Neural cell (in vitro differentiated cells): ENCODE measurements around the gene ATP9B. TPM values are rescaled to one million over a fixed set of nuclear protein-coding genes. Genes with fewer than 3 reads are reported as not detected.

Source experiments
- H2AFZ ChIP-seq: fragments of 200-600, 300-800 bp; sonication (generic), shearing (Covaris generic); 2 replicates; pipeline ENCODE4 v1.6.0; 2014; ENCODE audit warnings: low read depth, mild to moderate bottlenecking, antibody characterized with exemption, low read length, moderate library complexity
- H3F3A ChIP-seq: fragments of 200-600 bp; shearing (Covaris generic); 2 replicates; pipeline ENCODE4 v1.6.1; 2016; ENCODE audit warnings: mild to moderate bottlenecking, moderate library complexity, mixed read lengths, antibody characterized with exemption, low read length; ENCODE audit not compliant: insufficient read depth, poor library complexity, severe bottlenecking
- H3K27ac ChIP-seq: fragments of 200-600, 300-800 bp; sonication (generic), shearing (Covaris generic); 2 replicates; pipeline ENCODE4 v1.5.1; 2014; ENCODE audit warnings: mild to moderate bottlenecking, low read length, moderate library complexity
- H3K27me3 ChIP-seq: fragments of 300-800, 200-600 bp; sonication (generic), shearing (Covaris generic); 2 replicates; pipeline ENCODE4 v1.6.0; 2014; ENCODE audit warnings: mild to moderate bottlenecking, low read depth, low read length, moderate library complexity; ENCODE audit not compliant: insufficient read depth
- H3K36me3 ChIP-seq: fragments of 300-800, 200-600 bp; sonication (generic), shearing (Covaris generic); 2 replicates; pipeline ENCODE4 v1.5.1; 2014; ENCODE audit warnings: mild to moderate bottlenecking, antibody characterized with exemption, low read length, moderate library complexity; ENCODE audit not compliant: insufficient read depth
- H3K4me2 ChIP-seq: fragments of 300-800, 200-600 bp; sonication (generic), shearing (Covaris generic); 2 replicates; pipeline ENCODE4 v1.6.0; 2014; ENCODE audit warnings: mild to moderate bottlenecking, low read length
- H3K4me3 ChIP-seq: fragments of 300-800, 200-600 bp; sonication (generic), shearing (Covaris generic); 2 replicates; pipeline ENCODE4 v1.5.1; 2014; ENCODE audit warnings: mild to moderate bottlenecking, low read length, moderate library complexity
- H3K79me2 ChIP-seq: fragments of 200-600 bp; shearing (Covaris generic); replicated peaks from 2 replicates; pipeline ENCODE4 v1.6.0; 2014; ENCODE audit warnings: mild to moderate bottlenecking, low read length, moderate library complexity; ENCODE audit not compliant: insufficient read depth
- H3K9ac ChIP-seq: fragments of 300-800, 200-600 bp; sonication (generic), shearing (Covaris generic); 2 replicates; pipeline ENCODE4 v1.6.1; 2016; ENCODE audit warnings: mild to moderate bottlenecking, low read length, mixed read lengths
- H3K9me2 ChIP-seq: fragments of 200-600 bp; shearing (Covaris generic); 2 replicates; pipeline ENCODE4 v1.6.1; 2016; ENCODE audit warnings: mild to moderate bottlenecking, low read length, mixed read lengths; ENCODE audit not compliant: insufficient read depth
- H3K9me3 ChIP-seq: fragments of 200-600, 300-800 bp; sonication (generic), shearing (Covaris generic); 2 replicates; pipeline ENCODE4 v1.6.1; 2016; ENCODE audit warnings: mild to moderate bottlenecking, mixed run types, low read length, moderate library complexity, mixed read lengths
- H4K20me1 ChIP-seq: fragments of 200-600 bp; shearing (Covaris generic); 2 replicates; pipeline ENCODE4 v1.6.1; 2016; ENCODE audit warnings: mild to moderate bottlenecking, mixed run types; ENCODE audit not compliant: insufficient read depth
- EP300 ChIP-seq: fragments of 450-650 bp; conservative IDR thresholded peaks from 2 replicates; pipeline ENCODE4 v1.6.1; 2014; ENCODE audit warnings: antibody characterized with exemption, mild to moderate bottlenecking, moderate library complexity; ENCODE audit not compliant: poor library complexity, severe bottlenecking
- EZH2 ChIP-seq: fragments of 200-600, 300-800 bp; shearing (Covaris generic), sonication (generic); IDR thresholded peaks from 2 replicates; pipeline ENCODE4 v1.6.1; 2014; ENCODE audit warnings: antibody characterized with exemption, low read length, borderline replicate concordance, mild to moderate bottlenecking; ENCODE audit not compliant: insufficient read depth, poor library complexity, severe bottlenecking
- MXI1 ChIP-seq: fragments of 450-650 bp; conservative IDR thresholded peaks from 2 replicates; pipeline ENCODE4 v1.6.1; 2014; ENCODE audit warnings: antibody characterized with exemption, mild to moderate bottlenecking; ENCODE audit not compliant: poor library complexity, severe bottlenecking
- POLR2AphosphoS5 ChIP-seq: IDR thresholded peaks from 2 replicates; pipeline ENCODE4 v1.6.1; 2012
- RAD21 ChIP-seq: fragments of 450-650 bp; conservative IDR thresholded peaks from 2 replicates; pipeline ENCODE4 v1.6.1; 2014; ENCODE audit warnings: antibody characterized with exemption, mild to moderate bottlenecking, moderate library complexity
- SMC3 ChIP-seq: fragments of 450-650 bp; conservative IDR thresholded peaks from 2 replicates; pipeline ENCODE4 v1.6.1; 2014; ENCODE audit warnings: antibody characterized with exemption, mild to moderate bottlenecking, moderate library complexity; ENCODE audit not compliant: poor library complexity
- TAF1 ChIP-seq: IDR thresholded peaks from 2 replicates; pipeline ENCODE4 v1.6.1; 2012; ENCODE audit warnings: low read depth
- polyA plus RNA-seq: library from polyadenylated mRNA; depleted of rRNA; stranded (reverse); fragments of >200 nt; gene quantifications from 2 replicates; pipeline ENCODE4 v1.2.3, GENCODE V29; 2014
- TF ChIP-seq, protein P1 (sequence below): fragments of 450-650 bp; IDR thresholded peaks from 2 replicates; pipeline ENCODE4 v1.5.1; 2014; ENCODE audit warnings: antibody characterized with exemption, mild to moderate bottlenecking, moderate library complexity; ENCODE audit not compliant: poor library complexity, severe bottlenecking
- TF ChIP-seq, protein P2 (sequence below): IDR thresholded peaks from 2 replicates; pipeline ENCODE4 v1.6.1; 2012; ENCODE audit warnings: borderline replicate concordance

Gene ATP9B
- polyA plus RNA-seq, 1 donor from 2014 or later: 15.4 TPM

DNA sequence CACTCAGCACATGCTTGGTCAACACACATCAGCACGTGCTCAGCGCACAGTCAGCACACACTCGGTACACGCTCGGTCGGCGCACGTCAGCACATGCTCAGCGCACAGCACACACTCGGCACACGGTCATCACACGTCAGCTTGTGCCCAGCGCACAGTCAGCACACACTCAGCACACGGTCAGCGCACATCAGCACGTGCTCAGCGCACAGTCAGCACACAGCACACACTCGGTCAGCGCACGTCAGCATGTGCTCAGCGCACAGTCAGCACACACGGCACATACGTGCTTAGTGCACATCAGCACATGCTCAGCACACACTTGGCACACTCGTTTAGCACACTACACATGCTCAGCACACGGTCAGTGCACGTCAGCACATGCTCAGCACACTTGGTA, 276.8 kb downstream of the ATP9B start:
- peaks cover 9% of the 10 kb centered on the region for H3K36me3 ChIP-seq
- H3K79me2 ChIP-seq: no peaks in the 10 kb centered on the region
- H3F3A ChIP-seq: no peaks in the 10 kb centered on the region
- TF ChIP-seq, protein P1, sequence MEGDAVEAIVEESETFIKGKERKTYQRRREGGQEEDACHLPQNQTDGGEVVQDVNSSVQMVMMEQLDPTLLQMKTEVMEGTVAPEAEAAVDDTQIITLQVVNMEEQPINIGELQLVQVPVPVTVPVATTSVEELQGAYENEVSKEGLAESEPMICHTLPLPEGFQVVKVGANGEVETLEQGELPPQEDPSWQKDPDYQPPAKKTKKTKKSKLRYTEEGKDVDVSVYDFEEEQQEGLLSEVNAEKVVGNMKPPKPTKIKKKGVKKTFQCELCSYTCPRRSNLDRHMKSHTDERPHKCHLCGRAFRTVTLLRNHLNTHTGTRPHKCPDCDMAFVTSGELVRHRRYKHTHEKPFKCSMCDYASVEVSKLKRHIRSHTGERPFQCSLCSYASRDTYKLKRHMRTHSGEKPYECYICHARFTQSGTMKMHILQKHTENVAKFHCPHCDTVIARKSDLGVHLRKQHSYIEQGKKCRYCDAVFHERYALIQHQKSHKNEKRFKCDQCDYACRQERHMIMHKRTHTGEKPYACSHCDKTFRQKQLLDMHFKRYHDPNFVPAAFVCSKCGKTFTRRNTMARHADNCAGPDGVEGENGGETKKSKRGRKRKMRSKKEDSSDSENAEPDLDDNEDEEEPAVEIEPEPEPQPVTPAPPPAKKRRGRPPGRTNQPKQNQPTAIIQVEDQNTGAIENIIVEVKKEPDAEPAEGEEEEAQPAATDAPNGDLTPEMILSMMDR: no peak
- TF ChIP-seq EZH2 (no peak), POLR2AphosphoS5 (no peak), SMC3 (no peak), RAD21 (no peak), TAF1 (no peak), MXI1 (no peak), EP300 (no peak)
- TF ChIP-seq, protein P2, sequence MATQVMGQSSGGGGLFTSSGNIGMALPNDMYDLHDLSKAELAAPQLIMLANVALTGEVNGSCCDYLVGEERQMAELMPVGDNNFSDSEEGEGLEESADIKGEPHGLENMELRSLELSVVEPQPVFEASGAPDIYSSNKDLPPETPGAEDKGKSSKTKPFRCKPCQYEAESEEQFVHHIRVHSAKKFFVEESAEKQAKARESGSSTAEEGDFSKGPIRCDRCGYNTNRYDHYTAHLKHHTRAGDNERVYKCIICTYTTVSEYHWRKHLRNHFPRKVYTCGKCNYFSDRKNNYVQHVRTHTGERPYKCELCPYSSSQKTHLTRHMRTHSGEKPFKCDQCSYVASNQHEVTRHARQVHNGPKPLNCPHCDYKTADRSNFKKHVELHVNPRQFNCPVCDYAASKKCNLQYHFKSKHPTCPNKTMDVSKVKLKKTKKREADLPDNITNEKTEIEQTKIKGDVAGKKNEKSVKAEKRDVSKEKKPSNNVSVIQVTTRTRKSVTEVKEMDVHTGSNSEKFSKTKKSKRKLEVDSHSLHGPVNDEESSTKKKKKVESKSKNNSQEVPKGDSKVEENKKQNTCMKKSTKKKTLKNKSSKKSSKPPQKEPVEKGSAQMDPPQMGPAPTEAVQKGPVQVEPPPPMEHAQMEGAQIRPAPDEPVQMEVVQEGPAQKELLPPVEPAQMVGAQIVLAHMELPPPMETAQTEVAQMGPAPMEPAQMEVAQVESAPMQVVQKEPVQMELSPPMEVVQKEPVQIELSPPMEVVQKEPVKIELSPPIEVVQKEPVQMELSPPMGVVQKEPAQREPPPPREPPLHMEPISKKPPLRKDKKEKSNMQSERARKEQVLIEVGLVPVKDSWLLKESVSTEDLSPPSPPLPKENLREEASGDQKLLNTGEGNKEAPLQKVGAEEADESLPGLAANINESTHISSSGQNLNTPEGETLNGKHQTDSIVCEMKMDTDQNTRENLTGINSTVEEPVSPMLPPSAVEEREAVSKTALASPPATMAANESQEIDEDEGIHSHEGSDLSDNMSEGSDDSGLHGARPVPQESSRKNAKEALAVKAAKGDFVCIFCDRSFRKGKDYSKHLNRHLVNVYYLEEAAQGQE: no peak
- H4K20me1 ChIP-seq: no peaks in the 10 kb centered on the region
- H3K9me2 ChIP-seq: no peaks in the 10 kb centered on the region
- no peak overlapping the region for H3K4me3 ChIP-seq
- H3K9ac ChIP-seq: no peak overlapping the region
- no peak overlapping the region for H3K27ac ChIP-seq
- no peaks in the 10 kb centered on the region for H3K27me3 ChIP-seq
- H3K4me2 ChIP-seq: no peak overlapping the region
- H2AFZ ChIP-seq: no peak overlapping the region
- no peaks in the 10 kb centered on the region for H3K9me3 ChIP-seq

DNA sequence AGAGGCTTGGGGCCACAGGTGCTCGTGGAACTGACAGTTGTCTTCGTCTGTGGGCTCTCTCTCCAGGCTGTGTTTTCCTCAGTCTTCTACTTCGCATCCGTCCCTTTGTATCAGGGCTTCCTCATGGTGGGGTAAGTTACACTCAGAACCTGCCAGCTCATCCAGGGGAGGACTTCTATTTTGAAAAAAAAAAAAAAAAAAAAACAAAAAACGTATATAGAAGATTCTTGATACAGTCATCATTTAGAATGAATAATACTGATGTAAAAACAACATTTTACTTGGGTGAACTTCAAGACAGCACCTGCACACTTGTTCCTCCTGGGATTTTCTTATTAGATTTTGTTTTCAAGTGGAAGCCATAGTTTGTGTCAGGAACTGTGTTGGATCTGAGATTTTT, 278.9 kb downstream of the ATP9B start:
- H3K4me2 ChIP-seq: no peak overlapping the region
- no peaks in the 10 kb centered on the region for H3K9me3 ChIP-seq
- H4K20me1 ChIP-seq: no peaks in the 10 kb centered on the region
- no peaks in the 10 kb centered on the region for H3K79me2 ChIP-seq
- H3K36me3 ChIP-seq: peaks cover 9% of the 10 kb centered on the region
- no peaks in the 10 kb centered on the region for H3K9me2 ChIP-seq
- no peak overlapping the region for H2AFZ ChIP-seq
- H3K27me3 ChIP-seq: no peaks in the 10 kb centered on the region
- H3K9ac ChIP-seq: no peak overlapping the region
- H3K4me3 ChIP-seq: no peak overlapping the region
- no peaks in the 10 kb centered on the region for H3F3A ChIP-seq
- H3K27ac ChIP-seq: no peak overlapping the region
- TF ChIP-seq TAF1 (no peak), EZH2 (no peak), POLR2AphosphoS5 (no peak), MXI1 (no peak), RAD21 (no peak), EP300 (no peak), SMC3 (no peak)
- TF ChIP-seq, protein P2: no peak
- TF ChIP-seq, protein P1: no peak
